Activated CD4-positive, alpha-beta T cell treated with anti-CD3 and anti-CD28 coated beads, Interleukin-10, Interleukin-2, amounts not matched to agents 100 ng/mL and 50 ng/mL, durations not matched to agents 16 hours and 8 hours (primary cell): Measurements from ENCODE around the gene PRODH2.
"Not testable (repeated sequence)": the region's sequence is repeated elsewhere in the genome, so short reads cannot be mapped to it uniquely, and the experiment has no call there.

Experiments used
- DNase-seq: peaks from one replicate; pipeline ENCODE4 v3.0.0-alpha.2; 2020

PRODH2 gene

DNA sequence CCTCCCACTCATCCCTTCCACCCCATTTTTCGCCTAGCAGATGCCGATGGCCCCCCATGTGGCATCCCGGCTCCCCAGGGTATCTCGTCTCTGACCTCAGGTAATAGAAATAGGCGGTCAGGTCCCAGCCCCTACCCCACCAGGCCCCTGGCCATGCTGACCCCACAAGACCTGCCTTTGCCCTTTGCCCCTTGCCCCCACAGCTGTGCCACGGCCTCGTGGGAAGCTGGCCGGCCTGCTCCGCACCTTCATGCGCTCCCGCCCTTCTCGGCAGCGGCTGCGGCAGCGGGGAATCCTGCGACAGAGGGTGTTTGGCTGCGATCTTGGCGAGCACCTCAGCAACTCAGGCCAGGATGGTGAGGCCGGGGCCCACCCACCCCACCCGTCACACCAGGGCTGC lies 31.9 kb downstream of the PRODH2 start:
- DNase-seq = no peak

DNA sequence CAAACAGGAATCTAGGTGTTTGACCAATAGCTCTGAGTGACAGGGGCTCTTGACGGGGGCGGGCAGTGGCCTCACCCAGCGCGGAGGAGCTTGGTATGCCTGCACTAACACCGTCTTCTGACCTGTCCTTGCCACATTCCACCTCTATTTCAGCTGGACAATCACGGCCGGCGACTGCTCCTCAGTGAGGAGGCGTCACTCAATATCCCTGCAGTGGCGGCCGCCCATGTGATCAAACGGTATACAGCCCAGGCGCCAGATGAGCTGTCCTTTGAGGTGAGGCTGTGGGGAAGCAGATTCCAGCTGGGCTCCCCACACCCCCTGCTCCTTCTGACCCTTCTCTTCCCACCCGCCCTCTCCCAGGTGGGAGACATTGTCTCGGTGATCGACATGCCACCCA lies 32.6 kb downstream of the PRODH2 start:
- no peak for DNase-seq

- DNase-seq = no peak
These were observed 33.6 kb downstream of the PRODH2 start for GRCh38 chr19:35779033-35779432.

DNA sequence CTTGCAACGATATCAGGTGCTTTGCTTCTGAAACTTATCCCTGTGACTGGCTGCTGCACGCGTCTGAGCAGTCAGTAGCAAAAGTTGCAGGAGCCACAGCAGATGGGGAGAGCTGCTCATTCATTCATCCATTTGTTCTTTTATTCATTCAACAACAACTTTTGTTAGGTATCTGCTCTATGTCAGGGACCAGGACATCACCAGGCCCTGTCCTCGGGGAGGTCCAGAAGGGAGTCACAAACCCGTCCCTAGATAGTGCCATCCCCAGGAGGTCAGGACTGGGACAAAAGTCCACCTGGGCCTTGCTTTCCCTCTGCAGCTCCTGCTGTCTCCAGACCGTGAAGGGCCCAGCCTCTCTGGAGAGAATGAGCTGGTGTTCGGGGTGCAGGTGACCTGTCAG lies 34.7 kb downstream of the PRODH2 start:
- DNase-seq = no peak

DNA sequence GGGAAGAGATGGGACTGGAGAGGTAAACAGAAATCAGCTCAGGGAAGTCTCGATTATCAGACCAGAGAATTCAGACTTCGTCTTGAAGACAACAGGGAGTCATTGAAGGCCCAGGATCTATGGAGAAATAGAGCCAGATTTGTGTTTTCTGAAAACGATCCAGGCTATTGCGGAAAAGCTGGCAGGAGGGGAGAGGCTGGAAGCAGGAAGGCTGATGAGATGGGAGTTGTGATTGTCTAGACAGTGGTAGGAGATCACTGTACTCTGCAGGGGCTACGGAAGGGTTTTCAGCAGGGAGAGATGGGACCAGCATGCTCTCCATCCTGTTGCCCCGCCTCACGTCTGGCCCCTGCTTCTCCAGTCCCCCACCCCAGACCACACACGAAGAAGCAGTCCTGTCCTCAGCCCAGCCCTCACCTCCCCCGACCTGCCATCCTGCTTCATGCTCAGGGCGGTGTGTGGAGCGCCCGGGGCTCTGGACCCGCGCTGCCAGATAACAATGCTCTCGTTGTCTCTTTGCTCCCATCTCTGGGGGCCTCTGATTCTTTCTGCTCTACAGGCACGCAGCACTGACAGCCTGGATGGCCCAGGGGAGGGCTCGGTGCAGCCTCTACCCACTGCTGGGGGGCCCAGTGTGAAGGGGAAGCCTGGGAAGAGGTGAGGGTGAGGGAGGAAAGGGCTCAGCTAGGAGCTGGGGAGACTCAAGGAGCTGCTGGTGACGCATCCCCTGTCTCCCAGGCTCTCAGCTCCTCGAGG lies 35.4 kb downstream of the PRODH2 start:
- DNase-seq = no peak

DNA sequence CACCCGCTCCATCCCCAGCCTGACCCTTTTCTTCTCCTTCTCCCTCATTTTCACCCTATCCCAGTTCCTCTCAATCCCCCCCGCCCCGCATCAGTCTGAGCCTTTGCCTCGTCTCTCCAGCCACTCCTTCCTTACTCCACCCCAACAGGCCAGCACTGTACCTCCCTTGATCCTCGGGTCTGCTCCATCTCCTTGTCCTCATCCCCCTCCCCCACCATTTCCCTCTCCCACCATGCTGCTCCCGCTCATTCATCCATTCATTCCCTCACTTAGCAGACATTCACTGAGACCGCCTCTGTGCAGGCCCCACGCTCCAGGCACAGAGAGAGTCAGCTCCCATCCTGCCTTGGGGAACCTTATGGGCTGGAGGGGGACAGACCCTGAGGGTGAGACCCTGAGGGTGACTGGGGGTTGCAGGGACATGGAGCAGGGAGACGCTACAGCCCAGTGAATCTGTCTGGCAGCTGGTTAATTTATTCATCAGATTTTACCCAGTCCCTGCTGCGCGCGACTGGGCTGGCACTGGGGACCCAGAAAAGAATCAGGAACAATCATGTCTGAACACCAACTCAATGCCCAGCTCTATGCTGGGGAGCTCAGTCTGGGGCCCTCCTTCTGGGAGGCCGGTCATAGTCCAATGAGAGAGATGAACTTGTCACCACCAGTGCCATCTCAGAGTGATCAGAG lies 36.4 kb downstream of the PRODH2 start:
- no peak for DNase-seq

- peak; percentile 99 for DNase-seq
These were observed 37.1 kb downstream of the PRODH2 start, which contains the start of gene ARHGAP33 for GRCh38 chr19:35775298-35776101. Gene ARHGAP33, plus strand, starts transcription at chr19:35775564. Its CDS starts 95 bp downstream, at chr19:35775659.

GRCh38 chr19:35775046-35775297 lies 37.7 kb downstream of the PRODH2 start:
- no peak for DNase-seq

DNA sequence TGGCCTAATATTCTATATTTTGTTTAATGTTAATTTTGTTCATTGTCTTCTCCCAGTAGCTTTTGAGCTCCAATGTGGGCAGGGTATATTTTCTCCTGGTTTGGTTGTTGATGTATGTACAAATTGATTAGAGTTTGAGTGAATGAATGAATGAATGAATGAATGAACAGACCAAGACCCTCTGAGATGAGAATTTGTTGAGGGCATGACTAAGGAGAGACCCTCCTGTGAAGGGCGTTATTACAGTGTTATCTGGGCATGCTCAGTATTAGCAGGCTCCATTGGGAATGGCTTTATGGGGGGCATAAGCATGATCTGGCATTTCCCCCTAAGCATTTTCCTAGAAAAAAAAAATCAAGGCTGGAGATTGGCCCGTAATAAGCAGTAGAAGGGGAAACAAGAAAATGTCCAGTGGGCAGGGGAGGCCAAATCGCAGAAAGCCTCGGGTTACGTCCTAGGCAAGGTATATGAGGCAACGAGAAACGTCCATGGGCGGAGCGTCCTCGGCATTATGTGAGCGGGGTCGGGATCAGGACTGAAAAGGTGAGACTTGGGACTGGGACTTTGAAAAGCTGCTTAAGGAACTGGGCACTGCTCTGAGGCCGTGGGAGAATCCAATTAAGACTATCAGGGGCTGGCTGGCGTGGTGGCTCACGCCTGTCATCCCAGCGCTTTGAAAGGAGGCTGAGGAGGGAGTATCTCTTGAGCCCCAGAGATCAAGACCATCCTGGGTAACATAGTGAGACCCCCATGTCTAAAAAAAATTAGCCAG lies 38.2 kb downstream of the PRODH2 start:
- no peak for DNase-seq

GRCh38 chr19:35773020-35773806 lies 39.4 kb downstream of the PRODH2 start:
- DNase-seq = no peak

DNA sequence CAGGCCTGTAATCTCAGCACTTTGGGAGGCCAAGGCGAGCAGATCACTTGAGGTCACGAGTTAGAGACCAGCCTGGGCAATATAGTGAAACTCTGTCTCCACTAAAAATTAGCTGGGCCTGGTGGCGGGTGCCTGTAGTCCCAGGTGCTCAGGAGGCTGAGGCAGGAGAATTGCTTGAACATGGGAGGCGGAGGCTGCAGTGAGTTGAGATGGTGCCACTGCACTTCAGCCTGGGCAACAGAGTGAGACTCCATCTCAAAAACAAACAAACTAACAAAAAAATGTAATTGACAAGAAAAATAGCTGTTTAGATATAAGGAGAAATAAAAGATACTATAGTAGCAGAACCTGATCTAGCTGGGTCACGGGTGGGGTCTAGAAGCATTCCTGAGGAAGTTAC lies 40.3 kb downstream of the PRODH2 start:
- not testable (repeated sequence) for DNase-seq

GRCh38 chr19:35768082-35768421 lies 44.6 kb downstream of the PRODH2 start:
- DNase-seq = no peak

- DNase-seq = no peak
These were observed 45.2 kb downstream of the PRODH2 start for GRCh38 chr19:35767288-35768081.

- no peak for DNase-seq
These were observed 46.0 kb downstream of the PRODH2 start for GRCh38 chr19:35766571-35767104.

DNA sequence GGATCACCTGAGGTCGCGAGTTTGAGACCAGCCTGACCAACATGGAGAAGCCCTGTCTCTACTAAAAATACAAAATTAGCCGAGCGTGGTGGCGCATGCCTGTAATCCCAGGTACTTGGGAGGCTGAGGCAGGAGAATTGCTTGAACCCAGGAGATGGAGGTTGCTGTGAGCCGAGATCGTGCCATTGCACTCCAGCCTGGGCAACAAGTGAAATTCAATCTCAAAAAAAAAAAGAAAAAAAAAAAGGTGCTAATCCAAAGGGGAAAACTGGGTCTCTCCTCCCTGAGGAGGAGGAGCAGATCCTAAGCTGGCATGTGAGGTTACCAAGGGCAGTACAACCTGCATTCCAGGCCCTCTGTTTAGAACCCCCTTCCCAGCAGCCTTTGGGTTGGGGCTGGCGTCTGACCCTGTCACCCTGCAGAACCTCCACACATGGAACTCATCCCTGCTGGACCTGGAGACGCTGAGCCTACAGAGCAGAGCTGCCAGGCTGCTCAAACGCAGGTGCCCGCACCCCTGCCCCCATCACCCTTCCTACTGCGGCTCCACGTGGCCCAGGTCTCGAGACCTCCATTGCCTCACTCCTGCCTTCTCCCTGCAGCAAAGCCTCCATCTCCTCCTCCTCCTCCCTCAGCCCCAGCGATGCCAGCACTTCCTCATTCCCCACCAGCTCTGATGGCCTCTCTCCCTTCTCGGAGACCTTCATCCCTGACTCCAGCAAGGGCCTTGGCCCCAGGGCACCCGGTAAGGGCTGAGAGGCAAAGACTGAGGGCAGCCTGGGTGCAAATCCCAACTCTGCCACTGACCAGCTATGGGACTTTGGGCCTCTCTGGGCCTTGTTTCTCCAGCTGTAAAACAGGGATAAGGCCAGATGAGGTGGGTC lies 48.0 kb downstream of the PRODH2 start:
- no peak for DNase-seq

- DNase-seq = no peak
These were observed 51.8 kb downstream of the PRODH2 start for GRCh38 chr19:35760711-35761349.

- DNase-seq = no peak
These were observed 52.9 kb downstream of the PRODH2 start for GRCh38 chr19:35759697-35760096.

DNA sequence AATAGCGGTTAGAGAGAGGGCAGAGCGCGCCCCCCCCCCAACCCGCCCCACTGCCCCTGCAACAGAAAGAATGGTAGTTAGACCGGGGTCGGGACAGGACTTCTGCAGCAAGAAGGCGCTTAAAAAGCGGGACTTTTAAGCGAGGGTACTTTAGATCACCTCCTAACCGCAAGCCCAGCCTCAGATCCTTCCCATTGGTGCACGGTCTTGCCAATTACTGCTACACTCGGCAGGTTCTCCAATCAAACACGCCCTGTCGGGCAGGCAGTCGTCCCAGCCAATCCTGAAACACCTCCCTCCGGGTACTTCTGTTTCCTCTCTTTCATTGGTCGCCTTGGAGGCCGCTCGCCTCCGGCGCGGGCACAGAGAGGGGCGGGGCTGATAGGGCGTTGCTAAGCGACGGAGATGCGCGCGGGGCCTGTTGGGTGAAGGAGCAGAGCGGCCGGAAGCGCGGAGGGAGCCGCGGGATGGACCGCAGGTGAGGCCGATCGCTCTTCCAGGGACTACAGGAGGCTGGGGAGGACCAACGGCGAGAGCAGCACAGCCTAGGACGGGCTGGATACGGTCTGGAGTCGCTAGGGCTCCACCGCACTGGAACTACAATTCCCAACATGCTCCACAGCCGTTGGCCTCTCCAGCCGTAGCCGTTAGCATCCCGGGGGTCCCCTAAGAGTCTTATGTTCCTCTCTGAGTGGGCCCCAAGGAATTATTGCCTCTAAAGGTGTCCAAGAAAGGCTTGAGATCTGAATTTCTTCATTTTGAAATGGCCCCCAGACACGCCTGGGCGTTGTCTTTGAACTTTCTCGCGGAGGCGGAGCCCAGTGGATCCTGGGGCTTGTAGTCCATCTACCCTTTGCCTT lies 54.7 kb downstream of the PRODH2 start, which contains the start of gene PROSER3:
Gene PROSER3, plus strand, starts transcription at position 428 of the 860 bp plus-strand sequence. Its CDS starts 40 bp downstream, at position 468.
- peak; percentile 100 for DNase-seq
